A549 treated with DMSO at 1 μM for 4 hours (cell line): ENCODE results near the gene CEACAM8. TPM values are rescaled to one million over a fixed set of nuclear protein-coding genes. Genes with fewer than 3 reads are reported as not detected.

ENCODE experiments used
- total RNA-seq: library from RNA; stranded (reverse); fragments of 200-300 nt; extraction: Qiagen RNA extraction; gene quantifications from 5 replicates; pipeline ENCODE4 v1.2.3, GENCODE V29; 2022; ENCODE audit warnings: low read depth

CEACAM8 gene
- total RNA-seq: not detected in 5 replicates

GRCh38 chr19:42594617-42595489, at the start of gene CEACAM8:
Gene CEACAM8, minus strand, starts transcription at chr19:42594924. Its CDS starts 96 bp downstream, at chr19:42594828.

Other genes starting within 250 kb of the CEACAM8 start
- gene CNFN, start 204.6 kb downstream of the CEACAM8 start, total RNA-seq: 39.4 to 46.7 TPM (median 41.5 TPM) in 5 replicates
- gene LIPE, start 167.5 kb downstream of the CEACAM8 start, total RNA-seq: 1.2 to 3.3 TPM (median 2.3 TPM) in 5 replicates
- gene CXCL17, start 152.0 kb downstream of the CEACAM8 start, total RNA-seq: 0.20 TPM in 1 of 5 replicates, not detected in the others
- 1.2 to 2.3 TPM (median 1.7 TPM) in 5 replicates for gene CEACAM1, start 66.4 kb downstream of the CEACAM8 start, total RNA-seq
- gene PSG3, start 145.6 kb upstream of the CEACAM8 start, total RNA-seq: 0.11 to 0.18 TPM (median 0.14 TPM) in 4 of 5 replicates, not detected in the other
- gene PSG8, start 170.8 kb upstream of the CEACAM8 start, total RNA-seq: 0.13 to 0.28 TPM (median 0.17 TPM) in 5 replicates